ENCODE results near the gene PLCD3. TPM values are rescaled to one million over a fixed set of nuclear protein-coding genes. Genes with fewer than 3 reads are reported as not detected.

Gene PLCD3
- total and polyA plus RNA-seq, 10 of the 15 experiments (the other 5 are each of a cell fraction or from before 2014, with no cell fraction given), result 0.02 to 1.6 (median 0.44) TPM

DNA sequence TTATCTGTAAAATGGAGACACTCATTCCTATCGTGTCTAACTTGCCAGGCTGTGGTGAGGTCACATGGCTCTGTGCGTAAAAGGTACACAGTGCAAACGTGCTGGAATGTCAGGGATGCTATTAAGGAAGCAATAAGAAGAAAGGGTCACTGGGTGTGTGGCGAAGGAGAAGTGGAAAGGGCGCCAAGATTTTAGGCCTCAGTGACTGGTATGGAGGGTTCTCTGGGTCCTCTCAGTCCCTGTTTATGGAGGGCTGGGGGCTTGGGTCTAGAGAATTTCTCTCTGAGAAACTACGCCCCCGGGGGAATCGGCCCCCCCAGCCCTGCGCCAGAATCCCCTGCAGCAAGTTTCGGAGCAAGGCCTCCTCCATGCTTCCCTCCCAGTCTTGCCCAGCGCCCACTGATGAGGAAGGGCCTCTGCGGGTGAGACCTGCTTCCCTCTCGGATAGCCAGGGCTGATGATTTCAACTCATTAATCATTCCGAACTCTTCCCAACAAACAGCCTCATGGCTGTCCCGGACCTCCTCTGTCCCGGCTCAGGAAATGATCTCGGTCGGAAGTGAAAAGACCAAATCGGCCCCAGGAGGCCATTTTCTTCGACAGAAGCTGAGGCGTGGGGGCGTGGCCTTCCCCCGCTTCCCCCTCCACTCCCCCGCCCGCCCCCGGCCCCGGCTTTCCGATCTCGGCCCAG lies 14.7 kb upstream of the PLCD3 start (continued):
- TF ChIP-seq, protein P1, sequence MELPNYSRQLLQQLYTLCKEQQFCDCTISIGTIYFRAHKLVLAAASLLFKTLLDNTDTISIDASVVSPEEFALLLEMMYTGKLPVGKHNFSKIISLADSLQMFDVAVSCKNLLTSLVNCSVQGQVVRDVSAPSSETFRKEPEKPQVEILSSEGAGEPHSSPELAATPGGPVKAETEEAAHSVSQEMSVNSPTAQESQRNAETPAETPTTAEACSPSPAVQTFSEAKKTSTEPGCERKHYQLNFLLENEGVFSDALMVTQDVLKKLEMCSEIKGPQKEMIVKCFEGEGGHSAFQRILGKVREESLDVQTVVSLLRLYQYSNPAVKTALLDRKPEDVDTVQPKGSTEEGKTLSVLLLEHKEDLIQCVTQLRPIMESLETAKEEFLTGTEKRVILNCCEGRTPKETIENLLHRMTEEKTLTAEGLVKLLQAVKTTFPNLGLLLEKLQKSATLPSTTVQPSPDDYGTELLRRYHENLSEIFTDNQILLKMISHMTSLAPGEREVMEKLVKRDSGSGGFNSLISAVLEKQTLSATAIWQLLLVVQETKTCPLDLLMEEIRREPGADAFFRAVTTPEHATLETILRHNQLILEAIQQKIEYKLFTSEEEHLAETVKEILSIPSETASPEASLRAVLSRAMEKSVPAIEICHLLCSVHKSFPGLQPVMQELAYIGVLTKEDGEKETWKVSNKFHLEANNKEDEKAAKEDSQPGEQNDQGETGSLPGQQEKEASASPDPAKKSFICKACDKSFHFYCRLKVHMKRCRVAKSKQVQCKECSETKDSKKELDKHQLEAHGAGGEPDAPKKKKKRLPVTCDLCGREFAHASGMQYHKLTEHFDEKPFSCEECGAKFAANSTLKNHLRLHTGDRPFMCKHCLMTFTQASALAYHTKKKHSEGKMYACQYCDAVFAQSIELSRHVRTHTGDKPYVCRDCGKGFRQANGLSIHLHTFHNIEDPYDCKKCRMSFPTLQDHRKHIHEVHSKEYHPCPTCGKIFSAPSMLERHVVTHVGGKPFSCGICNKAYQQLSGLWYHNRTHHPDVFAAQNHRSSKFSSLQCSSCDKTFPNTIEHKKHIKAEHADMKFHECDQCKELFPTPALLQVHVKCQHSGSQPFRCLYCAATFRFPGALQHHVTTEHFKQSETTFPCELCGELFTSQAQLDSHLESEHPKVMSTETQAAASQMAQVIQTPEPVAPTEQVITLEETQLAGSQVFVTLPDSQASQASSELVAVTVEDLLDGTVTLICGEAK (IDR thresholded peaks at IDR 0.05; ENCODE audit: borderline replicate concordance), result no peak
- TF ChIP-seq SP1 (IDR thresholded peaks at IDR 0.05; ENCODE audit: low read depth, low read length) (no peak), RAD51 (IDR thresholded peaks at IDR 0.05) (peak; percentile 51; the same call in 1 of the 2 replicates), STAT3 (IDR thresholded peaks at IDR 0.05; ENCODE audit: low read depth, low read length) (no peak), ZNF207 (IDR thresholded peaks at IDR 0.05; ENCODE audit: borderline replicate concordance) (0 out of 2 replicates have a peak, but pooled peaks have one; percentile 36), BRCA1 (IDR thresholded peaks at IDR 0.05; ENCODE audit: low read depth, low read length) (no peak), SMC3 (IDR thresholded peaks at IDR 0.05; ENCODE audit: borderline replicate concordance, low read length) (no peak), JUNB (IDR thresholded peaks at IDR 0.05) (no peak), POLR2AphosphoS2 (IDR thresholded peaks at IDR 0.05; ENCODE audit: low read depth, low read length) (peak; percentile 47; the same call in 1 of the 2 replicates), TBL1XR1 (IDR thresholded peaks at IDR 0.05; ENCODE audit: low read depth, low read length) (no peak), PAX8 (IDR thresholded peaks at IDR 0.05) (0 out of 2 replicates have a peak, but pooled peaks have one; percentile 51), JUND (IDR thresholded peaks at IDR 0.05; ENCODE audit: low read depth, low read length) (no peak), NFIC (IDR thresholded peaks at IDR 0.05; ENCODE audit: low read depth, low read length) (no peak), TAF1 (IDR thresholded peaks at IDR 0.05; ENCODE audit: borderline replicate concordance, low read depth, low read length) (peak; percentile 86)
- TF ChIP-seq, protein P2, sequence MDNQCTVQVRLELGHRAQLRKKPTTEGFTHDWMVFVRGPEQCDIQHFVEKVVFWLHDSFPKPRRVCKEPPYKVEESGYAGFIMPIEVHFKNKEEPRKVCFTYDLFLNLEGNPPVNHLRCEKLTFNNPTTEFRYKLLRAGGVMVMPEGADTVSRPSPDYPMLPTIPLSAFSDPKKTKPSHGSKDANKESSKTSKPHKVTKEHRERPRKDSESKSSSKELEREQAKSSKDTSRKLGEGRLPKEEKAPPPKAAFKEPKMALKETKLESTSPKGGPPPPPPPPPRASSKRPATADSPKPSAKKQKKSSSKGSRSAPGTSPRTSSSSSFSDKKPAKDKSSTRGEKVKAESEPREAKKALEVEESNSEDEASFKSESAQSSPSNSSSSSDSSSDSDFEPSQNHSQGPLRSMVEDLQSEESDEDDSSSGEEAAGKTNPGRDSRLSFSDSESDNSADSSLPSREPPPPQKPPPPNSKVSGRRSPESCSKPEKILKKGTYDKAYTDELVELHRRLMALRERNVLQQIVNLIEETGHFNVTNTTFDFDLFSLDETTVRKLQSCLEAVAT (IDR thresholded peaks at IDR 0.05), result peak; percentile 26; the same call in 1 of the 2 replicates
- TF ChIP-seq, protein P3, sequence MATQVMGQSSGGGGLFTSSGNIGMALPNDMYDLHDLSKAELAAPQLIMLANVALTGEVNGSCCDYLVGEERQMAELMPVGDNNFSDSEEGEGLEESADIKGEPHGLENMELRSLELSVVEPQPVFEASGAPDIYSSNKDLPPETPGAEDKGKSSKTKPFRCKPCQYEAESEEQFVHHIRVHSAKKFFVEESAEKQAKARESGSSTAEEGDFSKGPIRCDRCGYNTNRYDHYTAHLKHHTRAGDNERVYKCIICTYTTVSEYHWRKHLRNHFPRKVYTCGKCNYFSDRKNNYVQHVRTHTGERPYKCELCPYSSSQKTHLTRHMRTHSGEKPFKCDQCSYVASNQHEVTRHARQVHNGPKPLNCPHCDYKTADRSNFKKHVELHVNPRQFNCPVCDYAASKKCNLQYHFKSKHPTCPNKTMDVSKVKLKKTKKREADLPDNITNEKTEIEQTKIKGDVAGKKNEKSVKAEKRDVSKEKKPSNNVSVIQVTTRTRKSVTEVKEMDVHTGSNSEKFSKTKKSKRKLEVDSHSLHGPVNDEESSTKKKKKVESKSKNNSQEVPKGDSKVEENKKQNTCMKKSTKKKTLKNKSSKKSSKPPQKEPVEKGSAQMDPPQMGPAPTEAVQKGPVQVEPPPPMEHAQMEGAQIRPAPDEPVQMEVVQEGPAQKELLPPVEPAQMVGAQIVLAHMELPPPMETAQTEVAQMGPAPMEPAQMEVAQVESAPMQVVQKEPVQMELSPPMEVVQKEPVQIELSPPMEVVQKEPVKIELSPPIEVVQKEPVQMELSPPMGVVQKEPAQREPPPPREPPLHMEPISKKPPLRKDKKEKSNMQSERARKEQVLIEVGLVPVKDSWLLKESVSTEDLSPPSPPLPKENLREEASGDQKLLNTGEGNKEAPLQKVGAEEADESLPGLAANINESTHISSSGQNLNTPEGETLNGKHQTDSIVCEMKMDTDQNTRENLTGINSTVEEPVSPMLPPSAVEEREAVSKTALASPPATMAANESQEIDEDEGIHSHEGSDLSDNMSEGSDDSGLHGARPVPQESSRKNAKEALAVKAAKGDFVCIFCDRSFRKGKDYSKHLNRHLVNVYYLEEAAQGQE (IDR thresholded peaks at IDR 0.05; ENCODE audit: low read depth, low read length), result no peak
- TF ChIP-seq, protein P4, sequence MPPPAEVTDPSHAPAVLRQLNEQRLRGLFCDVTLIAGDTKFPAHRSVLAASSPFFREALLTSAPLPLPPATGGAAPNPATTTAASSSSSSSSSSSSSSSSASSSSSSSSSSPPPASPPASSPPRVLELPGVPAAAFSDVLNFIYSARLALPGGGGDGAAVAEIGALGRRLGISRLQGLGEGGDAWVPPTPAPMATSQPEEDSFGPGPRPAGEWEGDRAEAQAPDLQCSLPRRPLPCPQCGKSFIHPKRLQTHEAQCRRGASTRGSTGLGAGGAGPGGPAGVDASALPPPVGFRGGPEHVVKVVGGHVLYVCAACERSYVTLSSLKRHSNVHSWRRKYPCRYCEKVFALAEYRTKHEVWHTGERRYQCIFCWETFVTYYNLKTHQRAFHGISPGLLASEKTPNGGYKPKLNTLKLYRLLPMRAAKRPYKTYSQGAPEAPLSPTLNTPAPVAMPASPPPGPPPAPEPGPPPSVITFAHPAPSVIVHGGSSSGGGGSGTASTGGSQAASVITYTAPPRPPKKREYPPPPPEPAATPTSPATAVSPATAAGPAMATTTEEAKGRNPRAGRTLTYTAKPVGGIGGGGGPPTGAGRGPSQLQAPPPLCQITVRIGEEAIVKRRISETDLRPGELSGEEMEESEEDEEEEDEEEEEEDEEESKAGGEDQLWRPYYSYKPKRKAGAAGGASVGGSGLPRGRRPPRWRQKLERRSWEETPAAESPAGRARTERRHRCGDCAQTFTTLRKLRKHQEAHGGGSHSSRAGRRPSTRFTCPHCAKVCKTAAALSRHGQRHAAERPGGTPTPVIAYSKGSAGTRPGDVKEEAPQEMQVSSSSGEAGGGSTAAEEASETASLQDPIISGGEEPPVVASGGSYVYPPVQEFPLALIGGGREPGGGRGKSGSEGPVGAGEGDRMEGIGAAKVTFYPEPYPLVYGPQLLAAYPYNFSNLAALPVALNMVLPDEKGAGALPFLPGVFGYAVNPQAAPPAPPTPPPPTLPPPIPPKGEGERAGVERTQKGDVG (CRISPR knock-in tag; IDR thresholded peaks at IDR 0.05), result no peak
